NCI-H1930 (cell line): ENCODE results near the gene TRPC1.
A peak's percentile ranks its signal among the peaks of the same experiment; 100 is the strongest.
"Not testable (repeated sequence)": the region's sequence is repeated elsewhere in the genome, so short reads cannot be mapped to it uniquely, and the experiment has no call there.

ENCODE experiments used
- DNase-seq, 2 experiments: peaks; one replicate each; lab custom pipeline; 2025; lab: John Stamatoyannopoulos, UW

The TRPC1 gene

DNA sequence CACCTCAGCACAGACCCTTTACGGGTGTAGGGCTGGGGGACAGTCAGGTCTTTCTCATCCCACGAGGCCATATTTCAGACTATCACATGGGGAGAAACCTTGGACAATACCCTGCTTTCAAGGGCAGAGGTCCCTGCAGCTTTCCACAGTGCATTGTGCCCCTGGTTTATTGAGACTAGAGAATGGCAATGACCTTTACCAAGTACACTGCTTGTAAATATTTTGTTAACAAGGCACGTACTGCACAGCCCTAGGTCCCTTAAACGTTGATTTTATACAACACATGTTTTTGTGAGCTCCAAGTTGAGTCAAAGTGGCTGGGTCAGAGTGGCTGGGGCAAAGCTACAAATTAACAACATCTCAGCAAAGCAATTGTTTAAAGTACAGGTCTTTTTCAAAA lies 28.8 kb downstream of the TRPC1 start:
- DNase-seq, result not testable (repeated sequence)

DNA sequence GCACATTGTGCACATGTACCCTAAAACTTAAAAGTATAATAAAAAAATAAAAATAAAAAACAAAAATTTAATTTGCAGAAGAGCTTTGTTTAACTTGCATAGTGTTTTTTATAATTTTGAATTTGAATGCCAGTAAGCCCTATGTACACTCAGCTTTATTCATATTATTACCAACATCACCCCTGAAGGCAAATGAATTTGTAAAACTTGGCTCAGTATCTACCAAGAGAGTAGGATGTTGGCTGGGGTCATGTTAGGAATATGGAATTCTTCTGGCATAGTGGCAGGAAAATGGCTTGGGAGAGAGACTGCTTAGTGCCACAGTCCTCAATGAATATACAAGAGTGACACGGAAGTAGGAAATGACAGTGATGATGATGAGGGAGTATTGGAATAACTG lies 30.7 kb downstream of the TRPC1 start:
- no peak for DNase-seq

DNA sequence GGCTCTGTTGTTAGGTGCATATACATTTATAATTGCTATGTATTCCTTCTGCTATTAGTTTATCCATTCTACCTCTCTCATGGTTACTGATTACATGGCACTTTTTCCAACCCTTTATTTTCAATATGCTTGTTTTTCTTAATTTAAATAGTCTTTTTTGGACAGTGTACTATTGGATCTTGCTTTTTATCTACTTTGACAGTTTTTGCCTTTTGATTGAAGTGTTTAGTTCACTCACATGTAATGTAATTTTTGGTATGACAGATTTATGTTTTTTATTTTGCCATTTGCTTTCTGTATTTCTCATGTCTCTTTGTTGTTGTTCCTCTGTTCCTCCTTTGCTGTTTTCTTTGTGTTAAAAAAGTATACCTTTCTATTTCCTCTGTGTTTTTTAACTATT lies 44.5 kb downstream of the TRPC1 start:
- DNase-seq, result no peak

DNA sequence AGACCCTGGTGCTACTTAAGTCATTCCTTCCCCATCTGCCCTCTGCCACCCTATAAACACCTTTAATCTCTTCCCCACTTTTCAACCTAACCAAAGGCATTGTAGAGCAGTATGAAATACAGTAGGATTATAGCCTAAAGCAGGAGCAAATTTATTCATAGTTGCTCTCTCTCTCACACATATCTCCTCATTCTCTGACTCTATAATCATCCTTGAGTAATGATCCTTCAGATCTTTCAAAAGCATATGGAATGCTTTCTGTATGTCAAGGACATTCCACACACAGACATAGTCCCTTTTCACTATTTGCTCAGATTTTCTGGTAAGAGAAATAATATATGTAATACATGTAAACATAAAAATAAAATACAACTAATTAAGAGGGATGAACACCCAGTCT lies 54.1 kb downstream of the TRPC1 start:
- DNase-seq, result no peak

DNA sequence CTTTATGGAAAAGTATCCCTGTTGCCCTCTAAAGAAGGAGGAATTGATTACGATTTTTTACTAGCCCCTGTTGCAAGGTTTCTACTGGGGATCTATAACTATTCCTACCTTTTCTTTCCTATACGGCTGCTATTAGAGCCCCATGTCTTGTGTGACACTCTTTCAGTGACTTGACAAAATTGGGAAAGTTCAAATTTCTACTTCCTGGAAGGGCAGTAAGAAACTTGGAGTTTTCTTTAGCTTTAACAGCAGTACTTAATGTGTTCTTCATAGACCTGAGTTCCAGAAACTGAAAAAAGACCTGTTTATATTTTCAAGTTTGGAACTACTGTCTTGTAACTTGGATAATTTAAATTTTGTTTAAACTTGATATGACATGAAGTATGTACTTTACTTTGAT lies 54.7 kb downstream of the TRPC1 start:
- no peak for DNase-seq

DNA sequence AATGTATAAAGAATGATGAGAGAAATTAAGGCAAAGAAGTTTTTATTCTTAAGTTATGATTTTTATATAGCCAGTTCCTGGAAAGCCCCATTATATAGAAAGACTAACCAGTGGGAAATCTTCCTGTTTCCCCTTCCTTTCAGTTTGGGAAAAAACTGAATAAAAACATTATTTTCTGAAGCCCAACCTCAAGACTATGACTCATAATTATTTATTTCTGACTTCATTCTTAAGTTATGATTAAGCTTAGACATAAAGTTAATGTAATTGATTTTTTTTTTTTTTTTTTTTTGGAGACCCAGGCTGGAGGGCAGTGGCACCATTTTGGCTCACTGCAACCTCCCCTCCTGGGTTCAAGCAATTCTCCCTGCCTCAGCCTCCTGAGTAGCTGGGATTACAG lies 55.8 kb downstream of the TRPC1 start:
- DNase-seq, result no peak

DNA sequence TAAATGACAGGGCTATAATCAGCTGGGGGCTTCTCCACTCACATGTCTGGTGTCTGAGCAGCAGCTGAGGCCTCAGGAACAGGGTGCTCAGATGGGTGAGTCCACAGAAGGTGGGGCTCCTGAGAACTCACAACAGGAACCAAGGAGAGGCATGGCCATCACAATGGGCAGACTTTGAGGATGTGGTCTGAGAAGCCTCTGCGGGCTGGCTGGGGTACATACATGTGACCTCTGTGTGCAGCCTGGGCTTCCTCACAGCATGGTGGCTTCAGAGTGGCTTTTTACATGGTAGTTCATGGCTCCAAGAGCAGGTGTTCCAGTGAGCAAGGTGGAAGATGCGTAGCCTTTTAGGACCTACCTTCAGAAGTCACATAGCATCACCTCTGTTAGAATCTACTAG lies 58.8 kb downstream of the TRPC1 start:
- DNase-seq, result no peak

DNA sequence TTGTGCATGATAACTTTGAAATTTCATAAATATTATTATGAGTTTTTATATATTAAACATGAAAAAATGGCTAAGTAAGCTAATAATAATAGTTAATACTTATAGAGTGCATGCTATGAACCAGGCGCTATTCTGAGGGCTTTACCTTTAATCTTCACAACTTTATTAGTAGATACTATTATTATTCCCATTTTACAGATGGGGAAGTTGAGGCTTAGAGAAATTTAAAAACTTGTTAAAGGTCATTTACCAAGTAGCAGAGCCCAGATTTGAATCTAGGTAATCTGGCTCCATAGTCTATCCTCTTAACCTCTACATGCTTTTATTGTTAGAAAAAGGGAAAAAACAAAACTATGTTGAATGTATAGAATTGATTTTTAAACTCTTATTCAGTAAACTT lies 60.4 kb downstream of the TRPC1 start:
- no peak for DNase-seq

DNA sequence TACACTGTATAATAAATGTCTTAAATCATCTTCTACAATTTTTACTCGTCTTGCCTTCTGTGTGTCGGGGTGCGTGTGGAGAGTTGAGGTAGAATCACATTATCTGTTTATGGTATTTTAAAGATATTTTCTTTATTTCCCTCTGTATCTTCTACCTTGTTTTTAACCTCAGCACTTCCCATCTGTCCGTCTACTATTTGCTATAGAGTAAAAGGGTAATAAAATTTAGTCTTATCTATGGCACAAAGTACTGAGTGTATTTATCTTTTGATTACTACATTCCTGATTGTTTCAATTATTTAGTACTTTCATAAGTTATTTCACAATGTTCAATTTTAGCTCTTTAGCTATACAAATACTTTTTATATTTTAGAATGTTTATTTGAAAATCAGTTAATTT lies 62.2 kb downstream of the TRPC1 start:
- no peak for DNase-seq

DNA sequence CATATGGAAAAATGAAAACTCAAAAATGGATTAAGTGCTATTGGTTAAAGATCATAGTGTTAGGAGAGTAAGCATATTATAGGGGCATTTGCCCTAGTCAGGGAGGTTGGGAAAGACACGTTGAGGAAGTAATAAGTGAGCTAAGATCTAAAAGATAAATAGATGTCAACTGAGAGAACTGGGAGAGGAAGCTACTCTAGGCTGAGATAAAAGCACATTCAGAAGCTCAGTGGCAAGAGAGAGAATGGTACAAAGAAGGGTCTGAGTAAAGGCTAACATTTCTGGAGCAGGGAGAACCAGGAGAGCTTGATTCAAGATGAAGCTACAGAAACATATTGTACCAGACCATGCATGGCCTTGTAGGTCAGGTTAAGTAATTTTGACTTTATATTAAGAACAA lies 63.9 kb downstream of the TRPC1 start:
- DNase-seq, result no peak

DNA sequence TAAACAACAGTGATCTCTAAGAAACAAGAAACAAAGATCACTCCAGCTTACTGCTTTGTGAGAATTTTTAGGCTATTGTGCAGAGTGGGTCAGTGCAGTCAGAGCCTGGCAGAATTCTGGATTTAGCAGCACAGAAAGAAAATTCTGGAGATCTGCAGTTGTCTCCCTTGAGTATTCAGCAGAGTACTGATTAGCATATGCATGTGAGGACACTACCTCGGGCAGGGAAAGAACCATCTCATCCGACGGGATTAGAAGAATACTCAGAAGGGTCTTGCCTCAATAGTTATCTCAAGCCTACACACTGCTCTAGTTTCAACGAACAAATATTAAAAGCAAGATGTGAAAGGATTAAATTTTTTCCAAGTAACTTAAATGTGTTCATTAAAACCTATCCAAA lies 70.7 kb downstream of the TRPC1 start:
- DNase-seq, result no peak

DNA sequence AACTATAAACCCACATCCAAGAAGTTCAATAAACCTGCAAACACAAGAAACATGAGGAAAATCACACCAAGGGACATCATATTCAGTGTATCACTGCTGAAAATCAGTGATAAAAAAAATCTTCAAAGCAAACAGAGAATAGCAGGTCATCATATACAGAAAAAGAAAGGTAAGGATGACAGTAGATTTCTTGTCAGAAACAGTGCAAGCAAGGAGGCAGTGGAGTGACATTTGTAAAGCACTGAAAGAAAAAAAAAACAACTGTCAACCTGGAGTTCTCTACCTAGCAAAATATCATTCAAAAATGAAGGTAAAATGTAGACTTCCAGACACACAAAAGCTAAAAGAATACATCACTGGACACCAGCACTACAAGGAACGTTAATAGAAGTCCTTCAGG lies 71.5 kb downstream of the TRPC1 start:
- DNase-seq, result no peak

DNA sequence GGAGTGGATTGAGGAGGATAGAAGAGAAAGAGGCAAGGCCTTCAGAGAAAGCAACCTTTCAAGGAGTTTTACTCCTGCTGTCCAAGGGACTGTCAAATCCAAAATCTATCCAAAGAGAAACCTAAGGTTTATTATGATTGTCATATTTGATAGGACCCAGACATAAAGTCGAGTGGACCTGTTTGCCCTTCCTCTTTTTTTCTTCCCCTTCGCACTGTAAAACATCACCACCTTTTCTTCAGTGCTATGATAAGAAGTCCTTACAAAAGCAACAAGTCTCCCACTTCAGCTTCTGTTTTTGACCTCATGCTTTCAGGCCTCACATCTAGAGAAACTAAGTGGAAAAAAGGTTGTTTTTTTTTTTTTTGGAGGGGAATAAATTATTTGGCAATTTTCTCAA lies 73.0 kb downstream of the TRPC1 start:
- no peak for DNase-seq

DNA sequence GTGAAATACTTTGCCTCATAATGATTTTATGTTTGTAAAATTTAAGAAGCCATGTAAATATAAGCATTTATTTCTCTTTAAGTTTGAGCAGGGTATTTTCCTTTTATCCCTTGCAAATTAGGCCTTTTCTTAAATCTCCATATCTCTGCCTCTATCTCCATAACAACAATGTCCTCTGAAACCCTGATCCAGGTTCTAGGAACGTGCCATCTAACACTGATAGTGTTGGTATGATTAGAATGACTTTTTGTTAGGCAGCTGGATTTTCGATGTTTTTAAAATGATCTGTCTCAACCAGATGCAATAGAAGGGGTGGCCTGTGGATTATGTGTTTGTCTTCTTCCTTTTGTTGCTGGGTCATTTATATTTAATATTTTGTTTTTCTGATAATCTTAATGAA lies 77.9 kb downstream of the TRPC1 start:
- no peak for DNase-seq

DNA sequence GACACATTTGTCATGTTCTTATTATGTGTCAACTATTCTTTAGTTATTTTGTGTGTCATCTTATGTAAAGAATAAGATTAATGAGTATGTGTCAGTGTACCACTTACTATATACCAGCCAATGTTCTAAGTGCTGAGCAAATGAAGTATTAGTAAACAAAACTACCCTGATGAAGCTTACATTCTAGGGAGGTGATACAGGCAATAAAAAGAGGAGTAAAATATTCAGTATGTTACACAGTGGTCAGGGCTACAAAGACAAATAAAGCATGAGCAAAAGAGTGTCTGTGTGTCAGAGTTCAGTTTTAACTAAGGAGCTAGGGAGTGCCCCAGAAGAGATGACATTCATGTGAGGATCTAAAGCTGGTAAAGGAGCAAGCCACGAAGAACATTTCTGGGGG lies 79.1 kb downstream of the TRPC1 start:
- no peak for DNase-seq

DNA sequence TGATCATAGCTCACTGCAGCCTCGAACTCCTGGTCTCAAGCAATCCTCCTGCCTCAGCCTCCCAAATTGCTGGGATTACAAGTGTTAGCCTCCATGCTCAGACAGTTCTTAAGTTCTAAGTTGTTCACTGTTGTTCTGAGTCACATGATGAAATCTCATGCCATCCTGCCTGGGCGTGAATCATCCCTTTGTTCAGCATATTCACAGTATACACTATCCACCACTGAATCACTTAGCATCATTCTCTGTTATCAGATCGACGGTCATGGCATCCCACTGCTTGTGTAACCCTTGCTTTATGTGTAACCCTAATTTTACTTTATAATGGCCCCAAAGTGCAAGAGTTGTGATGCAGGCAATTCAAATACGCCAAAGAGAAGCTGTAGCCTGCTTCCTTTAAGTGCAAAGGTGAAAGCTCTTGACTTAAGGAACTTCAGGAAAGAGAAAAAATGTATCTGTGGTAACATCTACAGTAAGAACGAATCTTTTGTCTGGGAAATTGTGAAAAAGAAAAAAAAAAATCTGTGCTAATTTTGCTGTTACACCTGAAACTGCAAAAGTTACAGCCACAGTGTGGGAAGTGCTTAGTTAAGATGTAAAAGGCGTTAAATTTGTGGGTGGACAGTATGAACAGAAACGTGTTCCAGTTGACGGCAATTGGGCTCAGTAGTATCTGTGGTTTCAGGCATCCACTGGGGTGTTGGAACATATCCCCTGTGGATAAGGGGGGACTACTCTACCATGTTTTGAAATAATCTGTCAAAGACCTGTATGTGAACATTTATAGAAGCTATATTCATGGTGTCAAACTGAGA lies 84.5 kb downstream of the TRPC1 start:
- DNase-seq, result no peak

DNA sequence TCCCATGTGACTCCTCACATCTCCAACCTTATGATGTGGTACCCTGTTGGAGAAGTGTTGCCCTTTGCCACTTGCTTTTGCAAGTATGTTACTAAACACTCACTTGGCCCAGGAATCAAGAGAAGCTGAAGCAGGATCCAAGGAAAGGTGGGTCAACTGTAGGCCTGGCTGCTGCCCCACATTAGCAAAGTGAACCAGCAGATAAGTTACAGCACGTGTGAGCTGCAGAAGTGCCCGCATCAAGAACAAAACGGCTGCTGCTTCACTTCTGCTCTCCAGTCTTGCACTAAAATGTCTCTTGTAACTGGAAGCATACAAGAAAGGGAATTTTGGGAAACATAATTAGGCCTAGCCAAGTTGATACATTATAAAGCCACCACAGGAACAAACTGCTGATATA lies 85.4 kb downstream of the TRPC1 start:
- DNase-seq, result no peak

DNA sequence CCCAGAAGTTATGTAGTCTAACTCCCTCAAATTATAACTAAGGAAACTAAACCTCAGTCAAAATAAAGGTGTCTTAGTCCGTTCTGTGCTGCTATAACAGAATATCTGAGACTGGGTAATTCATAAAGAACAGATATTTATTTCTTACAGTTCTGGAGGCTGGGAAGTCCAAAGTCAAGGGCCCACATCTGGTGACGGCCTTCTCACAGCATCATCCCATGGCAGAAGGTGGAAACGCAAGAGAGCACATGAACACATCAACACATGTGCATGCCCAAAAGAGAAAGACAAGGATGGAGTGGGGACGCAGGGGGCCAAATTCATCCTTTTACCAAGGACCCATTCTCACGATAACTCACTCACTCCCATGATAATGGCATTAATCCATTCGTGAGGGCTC lies 92.0 kb downstream of the TRPC1 start:
- no peak for DNase-seq

DNA sequence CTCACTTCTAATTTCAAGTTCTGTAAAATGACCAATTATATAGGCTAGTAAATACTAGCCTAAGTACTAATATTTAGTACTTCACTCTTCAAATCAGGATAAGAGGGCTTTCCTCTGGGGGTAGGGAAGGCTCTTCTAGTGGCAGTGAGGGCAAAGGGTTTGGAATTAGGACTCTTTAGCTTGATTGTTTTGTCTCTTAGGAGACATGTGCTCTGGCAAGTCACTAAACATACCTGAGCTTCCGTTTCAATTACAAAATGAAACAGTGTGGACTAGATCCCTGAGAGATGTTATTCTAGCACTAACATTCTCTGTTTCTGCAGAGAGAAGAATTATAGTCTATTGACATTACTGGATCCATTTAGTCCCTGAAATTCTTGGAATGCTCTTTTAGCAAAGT lies 93.5 kb downstream of the TRPC1 start:
- DNase-seq, result no peak

DNA sequence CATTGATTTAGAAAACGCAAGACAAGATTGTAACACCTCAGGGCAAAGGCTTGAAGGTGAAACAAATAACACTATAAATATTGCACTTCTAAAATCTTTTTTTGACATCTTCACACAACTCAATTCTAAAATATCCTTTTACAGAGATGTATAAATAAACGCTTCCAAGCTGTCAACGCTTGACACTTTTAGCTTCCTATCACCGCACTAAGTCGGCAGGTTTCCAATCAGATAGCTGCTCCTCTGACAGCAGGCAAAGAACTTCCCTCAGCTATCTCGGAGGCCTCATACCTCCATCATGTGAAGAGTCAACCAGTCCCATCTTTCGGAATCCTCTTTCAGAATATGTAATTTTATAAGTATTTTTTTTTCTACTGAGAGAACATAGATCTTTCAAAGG lies 94.1 kb downstream of the TRPC1 start:
- DNase-seq, result no peak

DNA sequence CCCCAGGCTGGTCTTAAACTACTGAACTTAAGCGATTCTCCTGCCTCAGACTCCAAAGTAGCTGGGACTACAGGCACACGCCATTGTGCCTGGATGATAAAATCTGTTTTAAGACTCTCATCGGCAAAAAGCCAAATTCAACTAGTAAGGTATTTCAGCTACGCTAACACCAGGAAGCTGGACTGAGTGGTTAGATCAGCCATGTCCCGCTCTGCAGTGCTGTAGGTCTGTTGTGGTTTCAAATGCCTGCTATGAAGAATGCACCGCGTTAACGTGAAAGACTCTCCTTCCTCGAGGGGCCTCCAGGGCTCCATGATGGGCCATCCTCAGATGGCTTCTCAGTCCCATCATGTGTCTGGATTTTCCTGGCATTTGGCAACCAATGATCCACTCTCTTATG lies 94.8 kb downstream of the TRPC1 start:
- DNase-seq, result no peak

DNA sequence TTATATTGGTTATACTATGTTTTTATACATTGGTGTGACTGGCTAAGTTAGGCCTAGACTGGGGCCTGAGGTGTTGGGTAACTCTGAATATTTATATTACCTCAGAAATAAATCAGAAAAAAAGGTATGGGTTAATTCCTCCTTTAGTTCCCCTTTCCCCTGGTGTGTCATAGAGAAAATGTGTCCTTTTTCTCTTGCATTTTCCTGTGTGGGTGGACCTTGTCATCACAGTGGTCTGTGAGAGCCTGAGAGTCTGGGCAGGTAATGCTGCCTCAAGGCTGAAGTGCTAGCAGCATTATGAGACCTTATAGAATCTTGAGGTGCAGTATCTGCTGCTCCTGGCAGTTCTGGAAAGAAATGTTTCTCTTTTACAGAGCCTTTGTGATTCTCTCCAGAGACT lies 95.3 kb downstream of the TRPC1 start:
- no peak for DNase-seq

DNA sequence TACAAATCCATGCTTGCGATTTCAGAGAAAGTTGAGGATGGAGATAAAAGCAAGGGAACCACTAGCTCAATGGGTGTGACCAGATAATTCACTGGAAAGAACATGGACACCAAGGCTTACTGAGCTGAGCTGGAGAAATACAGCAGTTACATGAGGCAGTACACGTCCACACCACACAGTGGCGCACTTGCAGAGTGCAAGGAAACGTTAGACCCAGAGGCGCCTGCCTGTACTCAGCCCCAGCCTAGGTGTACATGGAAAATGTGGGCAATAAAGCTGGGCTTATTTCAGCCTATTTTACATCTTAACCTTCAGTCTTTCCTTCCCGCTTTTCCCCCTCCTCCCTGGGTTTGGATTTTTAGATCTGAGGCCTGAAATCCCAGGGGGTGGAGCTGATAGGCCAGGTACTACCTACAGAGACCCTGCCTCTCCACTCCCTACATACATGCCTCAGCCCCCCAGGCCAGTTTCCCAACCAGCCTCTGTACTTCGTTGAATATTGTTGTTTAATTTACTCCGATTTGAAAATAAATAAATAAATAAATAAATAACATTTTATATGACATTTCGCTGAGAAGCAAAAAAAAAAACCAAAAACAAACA lies 105.0 kb downstream of the TRPC1 start:
- DNase-seq, result peak; percentile 54 to 64

DNA sequence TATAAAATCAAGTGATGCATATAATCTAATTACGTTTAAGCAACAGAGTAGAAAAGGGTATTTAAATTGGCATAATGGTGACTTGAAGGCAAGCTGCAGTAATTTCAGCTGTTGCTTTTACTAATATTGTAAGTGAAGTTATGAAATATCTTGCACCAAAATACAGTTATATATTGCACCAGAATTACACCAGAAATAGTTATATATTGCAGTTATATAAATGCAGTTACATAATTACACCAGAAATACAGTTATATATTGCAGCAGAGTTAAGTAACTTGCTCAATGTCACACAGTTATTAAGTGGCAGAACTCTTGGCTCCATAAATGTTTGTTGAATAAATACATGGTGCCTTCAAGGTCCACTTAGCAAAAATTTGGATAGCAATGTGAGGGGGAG lies 113.7 kb downstream of the TRPC1 start:
- no peak for DNase-seq
